ENCODE data around the gene RAET1G. TPM values are rescaled to one million over a fixed set of nuclear protein-coding genes. Genes with fewer than 3 reads are reported as not detected.
"Not testable (repeated sequence)": the region's sequence is repeated elsewhere in the genome, so short reads cannot be mapped to it uniquely, and the experiment has no call there.

Gene RAET1G
- total RNA-seq, 2 experiments from 2014 or later, result not detected

DNA sequence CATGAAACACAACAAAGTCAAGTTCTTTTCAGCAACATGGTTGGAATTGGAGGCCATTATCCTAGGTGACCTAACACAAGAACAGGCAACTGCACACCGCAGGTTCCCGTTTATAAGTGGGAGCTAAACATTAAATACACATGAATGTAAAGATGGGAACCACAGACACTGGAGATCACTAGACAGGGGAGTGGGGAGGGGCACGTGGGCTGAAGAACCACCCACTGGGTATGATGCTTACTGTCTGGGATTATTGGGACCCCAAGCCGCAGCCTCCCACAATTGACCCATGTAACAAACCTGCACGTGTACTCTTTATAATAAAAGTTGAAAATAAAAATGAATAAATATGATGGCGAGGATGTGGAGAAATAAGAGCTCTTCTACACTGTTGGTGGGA is 8.6 kb upstream of the RAET1G start:
- intact Hi-C loops (cut with micrococcal nuclease), result loop anchor here (10.0 kb wide), 1 partner anchor 413 kb away; no protein-coding TSS in a partner anchor
- ATAC-seq (no peak), DNase-seq (no peak)
- ChIA-PET POLR2A (no interaction called here), CTCF (interaction anchor here (1.2 to 1.6 kb wide), 2 partner anchors 85 to 150 kb away, joined by 3 to 4 read pairs; no protein-coding TSS in a partner anchor)
- H3K27ac Mint-ChIP-seq, result no peak overlapping the region
- TF ChIP-seq, protein P1, sequence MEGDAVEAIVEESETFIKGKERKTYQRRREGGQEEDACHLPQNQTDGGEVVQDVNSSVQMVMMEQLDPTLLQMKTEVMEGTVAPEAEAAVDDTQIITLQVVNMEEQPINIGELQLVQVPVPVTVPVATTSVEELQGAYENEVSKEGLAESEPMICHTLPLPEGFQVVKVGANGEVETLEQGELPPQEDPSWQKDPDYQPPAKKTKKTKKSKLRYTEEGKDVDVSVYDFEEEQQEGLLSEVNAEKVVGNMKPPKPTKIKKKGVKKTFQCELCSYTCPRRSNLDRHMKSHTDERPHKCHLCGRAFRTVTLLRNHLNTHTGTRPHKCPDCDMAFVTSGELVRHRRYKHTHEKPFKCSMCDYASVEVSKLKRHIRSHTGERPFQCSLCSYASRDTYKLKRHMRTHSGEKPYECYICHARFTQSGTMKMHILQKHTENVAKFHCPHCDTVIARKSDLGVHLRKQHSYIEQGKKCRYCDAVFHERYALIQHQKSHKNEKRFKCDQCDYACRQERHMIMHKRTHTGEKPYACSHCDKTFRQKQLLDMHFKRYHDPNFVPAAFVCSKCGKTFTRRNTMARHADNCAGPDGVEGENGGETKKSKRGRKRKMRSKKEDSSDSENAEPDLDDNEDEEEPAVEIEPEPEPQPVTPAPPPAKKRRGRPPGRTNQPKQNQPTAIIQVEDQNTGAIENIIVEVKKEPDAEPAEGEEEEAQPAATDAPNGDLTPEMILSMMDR (IDR thresholded peaks at IDR 0.05), result no peak
- peaks cover 9% of the 10 kb centered on the region for H3K4me1 Mint-ChIP-seq (ENCODE audit: low read depth)
- no peaks in the 10 kb centered on the region for H3K36me3 Mint-ChIP-seq (ENCODE audit: low read depth)
- no peaks in the 10 kb centered on the region for H3K9me3 Mint-ChIP-seq
- H3K4me3 Mint-ChIP-seq, result no peak overlapping the region
- peaks cover 77% of the 10 kb centered on the region for H3K27me3 Mint-ChIP-seq

DNA sequence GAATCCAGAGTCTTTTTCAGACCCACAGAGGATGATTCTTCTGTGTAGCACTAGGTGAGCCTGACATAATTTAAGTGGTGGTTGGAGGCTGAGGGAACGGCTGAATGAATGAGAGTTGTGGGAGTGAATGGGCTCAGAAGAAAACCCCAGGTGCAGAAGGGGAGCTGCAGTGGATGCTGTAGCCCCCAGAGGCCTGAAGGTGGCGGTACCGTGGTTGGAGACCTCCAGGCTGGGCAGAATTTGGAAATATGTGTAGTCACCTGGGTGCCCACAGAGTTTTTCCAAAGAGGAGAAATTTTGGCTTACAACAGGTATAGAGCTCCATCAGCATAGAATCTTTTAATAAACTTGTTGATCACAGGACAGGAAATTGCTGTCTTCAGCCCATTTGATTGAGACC is 6.5 kb upstream of the RAET1G start:
- TF ChIP-seq, protein P1 (IDR thresholded peaks at IDR 0.05), result peak; percentile 65
- ChIA-PET CTCF (interaction anchor here (0.8 to 0.9 kb wide), 3 partner anchors 87 to 114 kb away, joined by 3 to 4 read pairs (median 3); no protein-coding TSS in a partner anchor), POLR2A (no interaction called here)
- intact Hi-C loops (cut with micrococcal nuclease), result no loop called here
- H3K4me3 Mint-ChIP-seq, result no peak overlapping the region
- H3K27me3 Mint-ChIP-seq, result peaks cover 79% of the 10 kb centered on the region
- no peak overlapping the region for H3K27ac Mint-ChIP-seq
- DNase-seq (peak; percentile 44), ATAC-seq (no peak)
- H3K36me3 Mint-ChIP-seq (ENCODE audit: low read depth), result no peaks in the 10 kb centered on the region
- H3K4me1 Mint-ChIP-seq (ENCODE audit: low read depth), result peaks cover 8% of the 10 kb centered on the region
- H3K9me3 Mint-ChIP-seq, result no peaks in the 10 kb centered on the region

DNA sequence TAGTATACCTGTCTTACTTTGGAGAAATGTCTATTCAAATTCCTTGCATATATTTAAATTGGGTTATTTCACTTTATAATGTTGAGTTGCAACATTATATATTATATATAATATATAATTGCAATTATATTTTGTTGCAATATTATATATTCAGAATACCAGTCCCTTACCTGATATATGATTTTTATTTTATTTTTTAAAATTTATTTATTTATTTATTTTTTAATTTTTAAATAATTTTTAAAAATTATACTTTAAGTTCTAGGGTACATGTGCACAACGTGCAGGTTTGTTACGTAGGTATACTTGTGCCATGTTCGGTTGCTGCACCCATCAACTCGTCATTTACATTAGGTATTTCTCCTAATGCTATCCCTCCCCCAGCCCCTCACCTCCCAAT is 4.1 kb upstream of the RAET1G start:
- POLR2A ChIA-PET; ATAC-seq; H3K9me3 Mint-ChIP-seq; H3K27ac Mint-ChIP-seq; H3K36me3 Mint-ChIP-seq (ENCODE audit: low read depth); DNase-seq; H3K4me3 Mint-ChIP-seq: not testable (repeated sequence)
- Mint-ChIP-seq H3K4me1 (ENCODE audit: low read depth) (peaks cover 19% of the 10 kb centered on the region), H3K27me3 (peaks cover 84% of the 10 kb centered on the region)
- CTCF ChIA-PET, result interaction anchor here (0.8 to 0.9 kb wide), 2 partner anchors 90 to 97 kb away, joined by 3 read pairs; no protein-coding TSS in a partner anchor
- intact Hi-C loops (cut with micrococcal nuclease), result loop anchor here (2.0 kb wide), 1 partner anchor 92 kb away; no protein-coding TSS in a partner anchor

DNA sequence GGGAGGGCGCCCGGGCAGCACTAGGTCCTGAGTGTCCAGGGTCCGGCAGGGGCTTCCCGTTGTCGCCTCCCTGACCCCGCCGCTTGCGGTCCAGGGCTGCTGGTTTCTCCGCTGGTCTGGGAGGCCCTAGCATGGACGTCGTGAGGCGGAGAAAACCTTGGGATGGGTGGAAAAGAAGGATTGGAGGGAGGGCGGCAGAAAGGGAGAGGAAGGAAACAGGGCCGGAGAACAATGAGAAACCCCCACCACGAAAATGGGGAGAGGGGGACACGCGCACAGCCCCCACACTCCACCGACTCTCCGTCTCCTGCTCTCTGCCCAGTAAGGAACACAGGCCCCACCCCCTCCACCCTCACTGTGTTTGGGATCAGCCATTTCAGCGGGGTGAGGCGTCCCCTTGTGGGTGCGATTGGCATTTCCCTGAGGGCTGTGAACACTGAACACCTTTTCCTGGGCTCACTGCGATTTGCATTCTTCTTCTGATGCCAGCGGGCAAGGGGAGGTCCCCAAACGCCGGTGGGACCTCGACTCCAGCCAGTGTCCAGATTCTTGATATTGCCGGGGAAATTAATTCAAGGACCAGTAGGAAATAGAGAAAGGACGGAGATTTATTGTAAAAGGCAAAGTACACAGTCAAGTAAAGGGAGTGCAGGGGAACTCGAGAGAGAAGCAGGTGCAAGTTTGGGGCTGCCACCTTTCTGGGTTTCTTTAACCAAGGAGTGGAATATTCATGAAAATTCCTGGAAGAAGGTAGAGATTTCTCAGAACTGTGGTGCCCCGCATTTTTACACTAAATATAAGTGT is 3.3 kb upstream of the RAET1G start:
- Mint-ChIP-seq H3K4me3 (peak overlapping the region; percentile 32), H3K27me3 (peaks cover 84% of the 10 kb centered on the region), H3K27ac (no peak overlapping the region), H3K9me3 (no peaks in the 10 kb centered on the region), H3K36me3 (ENCODE audit: low read depth) (no peaks in the 10 kb centered on the region), H3K4me1 (ENCODE audit: low read depth) (peaks cover 19% of the 10 kb centered on the region)
- ChIA-PET POLR2A (no interaction called here), CTCF (interaction anchor here (0.6 to 1.1 kb wide), 4 partner anchors 57 to 97 kb away, joined by 3 to 8 read pairs (median 3); no protein-coding TSS in a partner anchor)
- ATAC-seq, result peak; percentile 82
- peak; percentile 93 for DNase-seq
- intact Hi-C loops (cut with micrococcal nuclease), result loop anchor here (2.0 kb wide), 1 partner anchor 91 kb away; no protein-coding TSS in a partner anchor
- TF ChIP-seq, protein P1 (IDR thresholded peaks at IDR 0.05), result peak; percentile 75

DNA sequence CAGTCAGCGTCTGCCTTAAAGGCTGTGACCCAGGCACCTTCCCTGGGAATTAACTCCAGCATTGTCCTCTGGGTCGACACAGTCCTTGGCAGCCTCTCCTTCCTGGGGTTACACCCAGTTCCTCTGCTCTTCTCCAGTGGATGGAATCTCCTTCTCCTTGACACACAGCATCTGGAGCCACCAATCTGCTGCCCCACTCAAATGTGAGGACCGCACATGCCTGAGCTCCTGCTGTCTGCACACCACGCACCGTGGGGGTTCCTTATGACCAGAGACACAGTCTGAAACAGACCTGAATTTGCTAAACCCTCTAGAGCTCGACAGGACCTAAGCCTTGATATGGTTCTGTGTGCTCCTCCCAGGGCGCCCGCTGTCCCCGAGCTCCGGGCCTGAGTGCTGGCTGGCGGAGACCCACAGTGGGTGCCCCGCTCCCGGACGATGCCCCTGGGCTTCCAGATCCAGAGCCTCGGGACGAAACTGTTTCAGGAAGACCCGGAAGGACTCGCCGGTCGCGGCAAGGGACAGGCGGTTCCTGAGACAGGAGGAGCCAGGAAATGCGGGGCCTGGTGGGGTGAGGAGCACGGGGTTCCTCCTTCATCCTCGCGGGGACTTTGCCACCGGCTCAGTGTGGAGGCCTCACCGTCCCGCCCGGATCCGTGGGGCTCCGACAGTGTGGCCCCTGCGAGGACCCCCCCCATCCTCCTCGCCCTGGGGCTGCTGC is 2.5 kb upstream of the RAET1G start:
- POLR2A ChIA-PET, result no interaction called here
- H3K27ac Mint-ChIP-seq, result no peak overlapping the region
- TF ChIP-seq, protein P1 (IDR thresholded peaks at IDR 0.05), result no peak
- no peaks in the 10 kb centered on the region for H3K9me3 Mint-ChIP-seq
- ATAC-seq, result no peak
- H3K27me3 Mint-ChIP-seq, result peaks cover 85% of the 10 kb centered on the region
- no peak for DNase-seq
- H3K4me3 Mint-ChIP-seq, result no peak overlapping the region
- H3K4me1 Mint-ChIP-seq (ENCODE audit: low read depth), result peaks cover 19% of the 10 kb centered on the region
- intact Hi-C loops (cut with micrococcal nuclease), result no loop called here
- no peaks in the 10 kb centered on the region for H3K36me3 Mint-ChIP-seq (ENCODE audit: low read depth)
- CTCF ChIA-PET, result interaction anchor here (0.6 to 2.3 kb wide), 7 partner anchors 57 to 123 kb away, joined by 3 to 8 read pairs (median 4); no protein-coding TSS in a partner anchor
